BJ (cell line): ENCODE results near the gene SNX33. TPM values are rescaled to one million over a fixed set of nuclear protein-coding genes. Genes with fewer than 3 reads are reported as not detected.

Source experiments
- polyA plus RNA-seq: library from polyadenylated mRNA; depleted of rRNA; stranded (reverse); fragments of >200 nt; gene quantifications from 2 replicates; pipeline ENCODE4 v1.2.3, GENCODE V29; 2011; rRNA removed

SNX33 gene
- polyA plus RNA-seq, 1 experiment = 23.5 TPM

Other genes with a start within 250 kb of the SNX33 start
- 24.8 and 39.5 TPM in 2 replicates for gene SIN3A, start 196.2 kb upstream of the SNX33 start, polyA plus RNA-seq
- gene PTPN9, start 68.6 kb upstream of the SNX33 start, polyA plus RNA-seq = 48.6 and 55.5 TPM in 2 replicates
- 25.4 and 33.9 TPM in 2 replicates for gene SNUPN, start 22.2 kb upstream of the SNX33 start, polyA plus RNA-seq
- 36.6 and 37.6 TPM in 2 replicates for gene IMP3, start 7.7 kb upstream of the SNX33 start, polyA plus RNA-seq
- gene CSPG4, start 64.9 kb downstream of the SNX33 start, polyA plus RNA-seq = 9.5 and 24.1 TPM in 2 replicates
- gene UBE2Q2, start 195.5 kb downstream of the SNX33 start, polyA plus RNA-seq = 22.6 and 33.9 TPM in 2 replicates